GM18511 (cell line): ENCODE data around the gene CLTB.

ENCODE experiments used
- ATAC-seq: cut with Tn5 transposase; IDR thresholded peaks from one replicate; pipeline ENCODE4 v1.9.1; 2021; ENCODE audit warnings: mild to moderate bottlenecking, moderate library complexity; ENCODE audit not compliant: unreplicated experiment

The CLTB gene

DNA sequence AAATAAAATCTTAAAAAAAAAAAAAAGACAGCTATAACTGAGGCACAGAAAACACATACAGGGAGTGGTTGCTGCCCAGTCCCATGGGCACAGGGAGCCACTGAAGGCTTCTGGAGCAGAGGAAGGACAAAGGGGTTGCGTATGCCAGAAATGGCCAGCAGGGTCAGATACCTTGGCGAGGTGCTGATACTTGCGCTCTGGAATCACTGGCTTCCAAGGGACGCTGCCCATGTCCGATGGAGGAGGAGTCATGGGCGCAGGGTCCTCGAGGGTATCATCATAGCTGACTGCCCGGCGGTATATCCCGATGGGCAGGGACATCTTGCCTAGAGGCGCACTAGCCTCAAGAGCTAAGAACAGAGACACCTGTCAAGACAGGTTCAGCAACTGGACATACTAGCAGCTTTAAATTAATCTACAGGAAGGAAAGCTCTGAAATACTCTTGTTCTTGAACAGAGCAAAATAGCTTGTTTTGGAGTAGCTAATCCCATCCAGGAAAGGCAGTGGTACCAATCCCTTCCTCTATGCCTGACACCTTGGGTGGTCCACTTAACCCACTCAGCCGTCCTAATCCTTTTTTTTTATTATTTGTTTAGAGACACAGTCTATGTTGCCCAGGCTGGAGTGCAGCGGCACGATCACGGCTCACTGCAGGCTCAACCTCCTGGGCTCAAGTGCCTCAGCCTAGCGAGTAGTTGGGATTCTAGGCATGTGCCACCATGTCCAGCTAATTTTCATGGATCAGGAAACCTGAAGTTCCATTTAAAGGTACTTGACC is 60.8 kb downstream of the CLTB start:
- no peak for ATAC-seq

GRCh38 chr5:176353533-176353932 is 62.8 kb downstream of the CLTB start:
- ATAC-seq: no peak

DNA sequence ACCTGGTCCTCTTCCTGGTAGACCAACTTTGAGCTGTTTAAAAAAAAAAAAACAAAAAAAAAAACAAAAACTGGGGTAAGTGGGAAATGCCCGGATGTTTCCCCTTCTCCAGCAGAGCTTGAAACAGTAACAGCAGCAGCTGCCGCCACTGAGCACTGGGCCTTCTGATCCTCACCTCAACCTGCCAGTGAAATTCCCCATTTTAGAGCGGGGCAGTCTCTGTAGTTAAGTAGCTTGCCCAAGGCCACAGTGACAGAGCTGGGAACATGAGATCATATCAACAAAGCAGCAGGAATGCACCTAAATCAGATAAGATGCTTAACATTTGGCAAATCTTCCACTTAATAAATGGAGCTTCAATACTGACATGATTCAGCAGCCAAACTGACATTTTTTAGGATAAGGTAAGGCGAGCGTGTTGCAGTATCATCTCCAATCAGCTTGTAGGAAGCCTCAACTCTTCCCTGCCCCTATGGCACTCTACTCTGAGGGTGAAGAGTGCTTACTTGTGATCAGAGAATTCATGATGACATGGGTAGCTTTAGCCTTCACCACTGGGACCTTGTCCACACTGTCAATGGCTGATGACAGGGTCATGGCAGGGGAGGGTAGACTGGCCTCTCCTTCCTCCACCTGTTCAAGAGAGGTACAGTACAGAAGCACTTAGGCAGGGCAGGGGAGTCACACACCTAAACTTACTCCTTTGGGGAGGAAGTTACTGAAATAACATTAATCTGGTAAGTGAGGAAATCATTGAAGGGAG is 64.0 kb downstream of the CLTB start:
- no peak for ATAC-seq

DNA sequence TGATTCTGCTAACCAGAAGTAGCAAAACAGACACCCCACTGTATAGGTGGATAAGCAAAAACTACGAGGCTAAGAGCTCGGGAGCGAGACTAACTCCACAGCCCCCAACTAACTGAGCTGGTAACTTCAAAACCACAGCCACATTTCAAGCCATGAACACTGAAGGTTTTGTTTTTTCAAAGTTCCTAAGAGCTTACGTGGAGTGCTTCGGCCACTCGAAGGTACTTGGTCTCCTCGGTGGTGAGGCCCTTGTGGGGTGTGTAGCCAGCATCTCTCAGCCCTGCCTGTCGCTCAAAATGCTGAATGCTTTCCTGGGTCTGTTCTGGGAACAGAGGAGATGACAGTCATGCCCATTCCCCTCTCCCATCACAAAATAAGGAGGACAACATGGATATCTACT is 65.9 kb downstream of the CLTB start:
- no peak for ATAC-seq

GRCh38 chr5:176342766-176343458 is 73.4 kb downstream of the CLTB start:
- ATAC-seq: no peak
